Ascending aorta (tissue), 2 donors: ENCODE measurements around the gene FBXL13. TPM values are rescaled to one million over a fixed set of nuclear protein-coding genes. Genes with fewer than 3 reads are reported as not detected.

ENCODE experiments used
- DNase-seq, 2 donors: peaks; one replicate each; pipeline ENCODE4 v3.0.0-alpha.2; 2019; ENCODE audit warnings: low spot score in 2 of 2
- H3K27ac ChIP-seq, 2 donors: fragments of 200-600 bp; sonication (generic); one replicate each; pipeline ENCODE4 v1.5.1; 2016 to 2017; ENCODE audit warnings: mild to moderate bottlenecking in 1 of 2
- H3K27me3 ChIP-seq: fragments of 200-600 bp; sonication (generic); one replicate; pipeline ENCODE4 v1.5.1; 2017
- H3K36me3 ChIP-seq, 2 donors: fragments of 200-600 bp; sonication (generic); one replicate each; pipeline ENCODE4 v1.5.1; 2016
- H3K4me1 ChIP-seq, 2 donors: fragments of 200-600 bp; sonication (generic); one replicate each; pipeline ENCODE4 v1.5.1; 2016 to 2017; ENCODE audit warnings: mild to moderate bottlenecking in 1 of 2
- H3K4me3 ChIP-seq, 2 donors: fragments of 200-600 bp; sonication (generic); one replicate each; pipeline ENCODE4 v1.5.1; 2016 to 2017; ENCODE audit warnings: mild to moderate bottlenecking in 1 of 2
- H3K9me3 ChIP-seq, 2 donors: fragments of 200-600 bp; sonication (generic); one replicate each; pipeline ENCODE4 v1.5.1; 2016
- intact Hi-C: fragments of 100-400 bp; cut with DNase I; formaldehyde crosslinking; loops from one replicate; pipeline ENCODE4 v1.15.1; 2023
- total RNA-seq: library from RNA; depleted of rRNA; stranded (reverse); fragments of >200 nt; gene quantifications from one replicate; pipeline ENCODE4 v1.1.0, GENCODE V29; 2016
- TF ChIP-seq, protein P1 (sequence below), 3 experiments: fragments of 200-600 bp in 2 of 3; fragments of 450-650 bp in 1 of 3; sonication (generic) in 2 of 3; IDR thresholded peaks; one replicate each; pipeline ENCODE4 v1.5.1; 2016 to 2019; ENCODE audit warnings: antibody characterized with exemption in 3 of 3, mild to moderate bottlenecking in 1 of 3, moderate library complexity in 1 of 3

FBXL13 gene
- total RNA-seq, 1 donor from 2014 or later = 0.75 TPM

DNA sequence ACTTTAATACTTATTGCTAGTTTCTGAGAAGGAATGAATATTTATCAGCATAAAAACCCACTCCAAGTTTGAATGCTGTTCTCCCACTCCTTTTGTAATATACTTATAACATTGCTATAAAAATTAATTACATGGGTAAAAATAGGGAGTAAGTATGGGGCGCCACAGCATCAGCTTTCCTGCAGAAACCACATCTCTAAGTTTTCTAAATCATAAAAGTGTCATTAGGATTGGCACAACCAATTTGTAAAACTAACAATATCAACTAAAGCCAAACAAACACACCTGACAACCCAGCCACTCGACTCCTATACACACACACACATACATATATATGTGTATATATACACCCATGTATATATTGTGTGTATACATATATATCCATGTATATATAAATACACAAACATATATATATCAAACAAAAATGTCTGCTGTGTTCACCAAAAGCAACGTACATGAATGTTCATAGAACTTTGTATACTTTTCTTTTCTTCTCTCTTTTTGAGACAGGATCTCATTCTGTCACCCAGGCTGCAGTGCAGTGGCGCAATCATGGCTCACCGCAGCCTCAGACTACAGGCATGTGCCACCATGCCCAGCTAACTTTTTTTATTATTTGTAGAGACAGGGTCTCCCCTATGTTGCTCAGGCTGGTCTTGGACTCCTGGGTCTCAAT is 176.6 kb downstream of the FBXL13 start:
- peaks cover 4 to 46% of the 10 kb centered on the region in 2 donors for H3K4me1 ChIP-seq
- no peaks in the 10 kb centered on the region for H3K27me3 ChIP-seq
- no peaks in the 10 kb centered on the region for H3K9me3 ChIP-seq
- peak overlapping the region; percentile 75 to 77 for H3K27ac ChIP-seq
- H3K36me3 ChIP-seq = no peaks in the 10 kb centered on the region
- no peak for DNase-seq
- H3K4me3 ChIP-seq = no peak overlapping the region
- TF ChIP-seq, protein P1, sequence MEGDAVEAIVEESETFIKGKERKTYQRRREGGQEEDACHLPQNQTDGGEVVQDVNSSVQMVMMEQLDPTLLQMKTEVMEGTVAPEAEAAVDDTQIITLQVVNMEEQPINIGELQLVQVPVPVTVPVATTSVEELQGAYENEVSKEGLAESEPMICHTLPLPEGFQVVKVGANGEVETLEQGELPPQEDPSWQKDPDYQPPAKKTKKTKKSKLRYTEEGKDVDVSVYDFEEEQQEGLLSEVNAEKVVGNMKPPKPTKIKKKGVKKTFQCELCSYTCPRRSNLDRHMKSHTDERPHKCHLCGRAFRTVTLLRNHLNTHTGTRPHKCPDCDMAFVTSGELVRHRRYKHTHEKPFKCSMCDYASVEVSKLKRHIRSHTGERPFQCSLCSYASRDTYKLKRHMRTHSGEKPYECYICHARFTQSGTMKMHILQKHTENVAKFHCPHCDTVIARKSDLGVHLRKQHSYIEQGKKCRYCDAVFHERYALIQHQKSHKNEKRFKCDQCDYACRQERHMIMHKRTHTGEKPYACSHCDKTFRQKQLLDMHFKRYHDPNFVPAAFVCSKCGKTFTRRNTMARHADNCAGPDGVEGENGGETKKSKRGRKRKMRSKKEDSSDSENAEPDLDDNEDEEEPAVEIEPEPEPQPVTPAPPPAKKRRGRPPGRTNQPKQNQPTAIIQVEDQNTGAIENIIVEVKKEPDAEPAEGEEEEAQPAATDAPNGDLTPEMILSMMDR (IDR thresholded peaks at IDR 0.05) = no peak
- intact Hi-C loops = no loop called here

DNA sequence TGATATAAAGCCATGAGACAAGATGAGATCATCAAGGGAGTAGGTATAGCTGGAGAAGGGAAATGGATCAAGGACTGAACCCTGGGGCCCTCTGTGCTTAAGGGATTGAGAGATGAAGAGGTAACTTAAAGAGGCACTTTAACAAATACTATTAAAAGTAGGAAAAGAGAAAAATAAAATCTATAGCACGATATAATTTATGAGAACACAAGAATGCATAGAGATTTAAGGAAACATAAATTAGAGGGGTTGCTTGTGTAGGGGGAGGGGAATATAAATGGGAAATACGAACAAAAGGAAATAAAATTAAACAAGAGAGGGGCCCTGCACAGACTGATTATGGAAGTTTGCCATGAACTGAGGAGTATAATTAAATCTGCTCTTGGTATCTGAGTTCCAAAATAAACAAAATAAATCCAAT is 177.4 kb downstream of the FBXL13 start:
- peaks cover 4 to 54% of the 10 kb centered on the region in 2 donors for H3K4me1 ChIP-seq
- intact Hi-C loops = no loop called here
- H3K27ac ChIP-seq = peak overlapping the region; percentile 75 to 77
- no peak overlapping the region for H3K4me3 ChIP-seq
- no peaks in the 10 kb centered on the region for H3K9me3 ChIP-seq
- no peaks in the 10 kb centered on the region for H3K36me3 ChIP-seq
- no peaks in the 10 kb centered on the region for H3K27me3 ChIP-seq
- TF ChIP-seq, protein P1 (IDR thresholded peaks at IDR 0.05) = no peak
- DNase-seq = no peak

DNA sequence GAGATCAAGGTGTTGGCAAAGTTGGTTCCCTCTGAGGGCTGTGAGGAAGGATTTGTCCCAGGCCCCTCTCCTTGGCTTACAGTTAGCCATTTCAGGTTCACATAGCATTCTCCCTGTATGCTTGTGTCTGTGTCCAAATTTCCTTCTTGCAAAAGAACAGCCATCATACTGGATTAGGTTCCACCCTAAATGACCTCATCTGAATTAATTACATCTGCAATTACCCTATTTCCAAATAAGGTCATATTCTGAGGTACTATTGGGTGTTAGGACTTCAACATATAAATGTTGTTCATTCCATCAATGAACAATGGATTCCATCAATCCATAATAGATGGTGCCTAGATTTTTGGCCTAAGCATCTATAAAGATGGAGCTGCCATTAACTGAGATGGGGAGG is 178.0 kb downstream of the FBXL13 start:
- TF ChIP-seq, protein P1 (IDR thresholded peaks at IDR 0.05) = no peak
- intact Hi-C loops = no loop called here
- Histone ChIP-seq H3K27me3 (no peaks in the 10 kb centered on the region), H3K9me3 (no peaks in the 10 kb centered on the region), H3K4me3 (no peak overlapping the region), H3K4me1 (peaks cover 4 to 57% of the 10 kb centered on the region in 2 donors), H3K27ac (peak overlapping the region; percentile 75 to 77), H3K36me3 (no peaks in the 10 kb centered on the region)
- no peak for DNase-seq

DNA sequence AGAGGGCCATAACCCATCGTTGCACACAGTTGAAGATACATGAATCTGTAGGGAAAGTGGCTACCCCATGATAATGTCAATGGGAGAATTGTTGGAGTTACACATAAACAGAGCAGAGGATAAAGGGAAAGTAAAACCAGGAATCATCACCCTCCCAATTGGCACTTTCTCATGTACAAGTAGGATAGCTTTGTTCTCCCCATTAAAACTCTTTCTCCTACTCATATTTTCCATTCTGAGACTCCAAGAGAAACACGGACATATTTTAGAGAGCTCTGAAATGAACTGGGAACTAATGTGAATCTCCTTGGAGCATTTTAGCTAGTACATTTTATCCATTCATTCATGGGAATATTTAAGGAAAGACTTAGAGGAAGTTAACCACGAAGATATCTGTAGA is 179.0 kb downstream of the FBXL13 start:
- no peaks in the 10 kb centered on the region for H3K9me3 ChIP-seq
- TF ChIP-seq, protein P1 (IDR thresholded peaks at IDR 0.05) = no peak
- intact Hi-C loops = loop anchor here (2.0 kb wide), 1 partner anchor 19 kb away; no protein-coding TSS in a partner anchor
- peaks cover 4 to 64% of the 10 kb centered on the region in 2 donors for H3K4me1 ChIP-seq
- H3K27me3 ChIP-seq = no peaks in the 10 kb centered on the region
- no peak for DNase-seq
- peak overlapping the region; percentile 75 to 77 for H3K27ac ChIP-seq
- no peak overlapping the region for H3K4me3 ChIP-seq
- H3K36me3 ChIP-seq = no peaks in the 10 kb centered on the region

DNA sequence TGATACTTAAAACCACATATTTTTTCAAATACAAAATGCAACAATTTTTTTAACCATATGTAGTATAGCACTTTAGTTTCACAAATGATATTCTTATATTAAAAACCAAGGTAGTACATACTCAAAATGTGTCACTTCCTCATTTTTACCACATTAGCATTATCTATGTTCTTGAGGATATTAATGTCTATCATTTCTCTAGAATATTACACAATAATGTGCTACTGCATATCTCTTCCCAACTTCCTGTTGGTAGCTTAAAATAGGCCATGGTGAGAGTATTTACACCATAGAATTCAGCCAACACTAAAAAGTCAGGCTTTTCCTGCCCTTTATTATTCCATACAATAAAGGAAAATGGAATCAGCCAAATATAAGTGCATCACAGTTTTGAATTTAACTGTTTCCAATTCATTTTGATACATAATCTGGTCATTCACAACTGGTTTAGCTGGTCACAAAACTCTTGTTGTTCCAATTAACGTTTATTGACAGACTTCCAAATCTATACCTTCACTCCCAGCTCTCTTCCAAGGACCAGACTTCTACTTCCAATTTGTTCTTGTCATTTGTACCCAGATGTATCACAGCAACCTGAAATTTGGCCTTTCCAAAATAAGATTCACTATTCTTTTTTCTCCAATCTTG is 181.8 kb downstream of the FBXL13 start:
- no peak overlapping the region for H3K4me3 ChIP-seq
- H3K9me3 ChIP-seq = no peaks in the 10 kb centered on the region
- TF ChIP-seq, protein P1 (IDR thresholded peaks at IDR 0.05) = no peak
- H3K27ac ChIP-seq = peak overlapping the region; percentile 20 to 77
- no peaks in the 10 kb centered on the region for H3K36me3 ChIP-seq
- no peaks in the 10 kb centered on the region for H3K27me3 ChIP-seq
- peaks cover 9 to 63% of the 10 kb centered on the region in 2 donors for H3K4me1 ChIP-seq
- intact Hi-C loops = loop anchor here (1.0 to 5.0 kb wide), 2 partner anchors 20 to 180 kb away; partner anchors contain the start of gene FBXL13
- DNase-seq = no peak
